BE2C (cell line): Measurements from ENCODE around the gene EML6. TPM values are rescaled to one million over a fixed set of nuclear protein-coding genes. Genes with fewer than 3 reads are reported as not detected.

Experiments
- DNase-seq: peaks from one replicate; pipeline ENCODE4 v3.0.0-alpha.2; 2020
- H3K27me3 ChIP-seq: fragments of 250-450 bp; sonication (Bioruptor Pico); 2 replicates; pipeline ENCODE4 v1.5.1; 2020; ENCODE audit warnings: mild to moderate bottlenecking
- H3K36me3 ChIP-seq: fragments of 250-450 bp; sonication (Bioruptor Pico); 2 replicates; pipeline ENCODE4 v1.5.1; 2020; ENCODE audit warnings: mild to moderate bottlenecking
- H3K4me1 ChIP-seq: fragments of 250-450 bp; sonication (Bioruptor Pico); 2 replicates; pipeline ENCODE4 v1.5.1; 2020
- H3K4me3 ChIP-seq: 2 replicates; pipeline ENCODE4 v1.5.1; 2011; ENCODE audit warnings: low read depth, low read length
- H3K9me3 ChIP-seq: fragments of 250-450 bp; sonication (Bioruptor Pico); 2 replicates; pipeline ENCODE4 v1.5.1; 2020
- CTCF ChIP-seq: IDR thresholded peaks from 2 replicates; pipeline ENCODE4 v1.5.1; 2012; ENCODE audit warnings: mild to moderate bottlenecking, low read depth, low read length
- polyA plus RNA-seq: library from polyadenylated mRNA; unstranded; fragments of >200 nt; gene quantifications from one replicate; pipeline ENCODE4 v1.2.1, GENCODE V29; 2012; ENCODE audit warnings: low read depth, missing spikeins; ENCODE audit not compliant: insufficient read length, insufficient read depth

EML6 gene
- polyA plus RNA-seq, result 56.5 TPM

DNA sequence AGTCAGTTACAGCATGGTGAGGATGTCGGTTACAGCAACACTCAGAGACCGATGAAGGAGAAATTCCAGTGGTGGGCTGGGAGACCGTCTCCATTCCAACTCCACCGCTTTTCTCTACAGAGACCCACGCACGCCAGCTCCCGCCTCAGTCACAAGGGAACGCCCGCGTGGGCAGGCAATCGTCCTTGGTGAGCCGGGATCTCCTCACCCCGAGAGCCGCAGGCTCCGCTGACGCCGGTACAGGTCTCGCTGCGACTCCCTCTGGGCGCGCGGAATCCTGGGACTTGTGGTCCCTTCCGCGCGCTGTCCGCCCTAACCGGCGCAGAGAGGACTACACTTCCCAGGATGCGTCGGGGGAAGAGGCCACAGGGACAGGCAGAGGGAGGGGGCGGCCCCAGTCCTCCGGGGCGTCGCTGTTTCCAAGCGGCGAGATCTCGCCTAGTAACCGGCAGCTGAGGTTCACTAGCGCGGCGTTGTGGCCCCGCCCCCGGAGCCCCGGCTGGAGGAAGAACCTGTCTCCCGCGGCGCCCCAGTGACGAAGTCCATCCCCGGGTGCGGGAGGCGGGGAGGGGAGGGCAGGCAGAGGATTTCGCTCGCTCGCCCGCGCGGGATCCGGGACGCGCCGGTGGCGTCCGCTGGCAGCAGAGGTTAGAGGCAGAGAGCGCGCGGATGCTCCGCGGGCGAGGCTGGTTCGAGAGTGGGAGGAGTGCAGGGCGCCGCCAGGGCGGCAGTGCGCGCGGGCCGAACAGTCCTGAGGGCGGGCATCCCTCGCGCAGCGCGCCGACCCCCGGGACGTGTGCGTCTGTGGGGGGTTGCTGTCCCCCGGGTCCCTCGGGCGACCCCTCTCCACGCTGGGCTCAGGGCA, at the start of gene EML6:
Gene EML6 (plus strand): TSS at position 532 of the 865 bp plus-strand sequence. CDS start 1,400 bp downstream, outside the sequence.
- H3K27me3 ChIP-seq, result no peaks in the 10 kb centered on the region

DNA sequence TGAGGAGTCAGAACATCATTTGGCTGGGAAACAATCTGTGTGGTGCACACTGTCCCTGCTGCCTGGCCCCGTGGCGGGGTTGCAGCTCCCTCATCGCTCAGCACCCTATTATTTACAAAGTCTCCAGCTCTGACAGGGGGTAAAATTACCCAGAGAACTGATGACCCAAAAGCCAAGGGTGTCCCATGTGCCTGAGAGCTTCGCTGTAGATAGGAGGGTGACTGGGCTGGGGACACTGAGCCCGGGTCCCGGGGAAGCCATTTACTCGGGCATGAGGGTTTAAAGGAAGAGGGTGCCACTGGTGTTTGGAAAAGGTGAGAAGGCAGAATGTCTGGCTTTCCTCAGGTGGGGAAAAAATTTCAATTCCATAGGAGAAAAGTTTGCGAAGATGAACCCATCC, 48.2 kb upstream of the EML6 start:
- Histone ChIP-seq H3K36me3 (no peaks in the 10 kb centered on the region; the same call in 1 of the 2 replicates), H3K4me1 (no peaks in the 10 kb centered on the region), H3K27me3 (no peaks in the 10 kb centered on the region), H3K9me3 (no peaks in the 10 kb centered on the region), H3K4me3 (no peak overlapping the region)
- no peak for DNase-seq
- no peak for TF ChIP-seq CTCF

More for the DNA sequence above, at the start of gene EML6:
- H3K36me3 ChIP-seq, result no peaks in the 10 kb centered on the region; the same call in 1 of the 2 replicates
- H3K9me3 ChIP-seq, result no peaks in the 10 kb centered on the region
- H3K4me1 ChIP-seq, result no peaks in the 10 kb centered on the region; the same call in 1 of the 2 replicates
- H3K4me3 ChIP-seq, result peak within 1 kb of the TSS; percentile 76
- TF ChIP-seq CTCF, result no peak
- peak; percentile 96 for DNase-seq

DNA sequence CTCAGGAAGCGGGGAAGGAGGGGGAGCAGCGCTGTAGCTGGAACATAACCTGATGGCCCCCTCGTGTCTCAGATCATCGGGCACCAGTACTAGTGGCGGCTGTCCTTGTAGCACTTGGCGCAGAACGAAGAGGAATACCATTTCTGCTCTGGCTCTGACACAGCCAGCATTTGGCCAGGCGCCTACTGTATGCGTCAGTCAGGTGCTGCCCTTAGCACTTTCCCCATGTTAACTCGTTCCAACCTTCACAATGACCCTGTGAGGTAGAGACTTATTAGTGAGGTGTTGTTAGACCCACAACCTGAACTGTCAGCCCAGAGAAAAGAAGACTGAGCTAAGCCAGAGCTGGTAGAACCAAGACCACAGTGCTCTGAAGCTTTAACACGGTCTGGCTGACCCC, 47.7 kb upstream of the EML6 start:
- no peak for TF ChIP-seq CTCF
- Histone ChIP-seq H3K36me3 (no peaks in the 10 kb centered on the region; the same call in 1 of the 2 replicates), H3K27me3 (no peaks in the 10 kb centered on the region), H3K4me1 (no peaks in the 10 kb centered on the region), H3K9me3 (no peaks in the 10 kb centered on the region), H3K4me3 (no peak overlapping the region)
- DNase-seq, result no peak

- Histone ChIP-seq H3K4me3 (no peak overlapping the region), H3K9me3 (no peaks in the 10 kb centered on the region), H3K36me3 (no peaks in the 10 kb centered on the region), H3K4me1 (no peaks in the 10 kb centered on the region), H3K27me3 (no peaks in the 10 kb centered on the region)
- no peak for DNase-seq
- no peak for TF ChIP-seq CTCF
These were observed 46.8 kb upstream of the EML6 start for GRCh38 chr2:54676656-54677055.

DNA sequence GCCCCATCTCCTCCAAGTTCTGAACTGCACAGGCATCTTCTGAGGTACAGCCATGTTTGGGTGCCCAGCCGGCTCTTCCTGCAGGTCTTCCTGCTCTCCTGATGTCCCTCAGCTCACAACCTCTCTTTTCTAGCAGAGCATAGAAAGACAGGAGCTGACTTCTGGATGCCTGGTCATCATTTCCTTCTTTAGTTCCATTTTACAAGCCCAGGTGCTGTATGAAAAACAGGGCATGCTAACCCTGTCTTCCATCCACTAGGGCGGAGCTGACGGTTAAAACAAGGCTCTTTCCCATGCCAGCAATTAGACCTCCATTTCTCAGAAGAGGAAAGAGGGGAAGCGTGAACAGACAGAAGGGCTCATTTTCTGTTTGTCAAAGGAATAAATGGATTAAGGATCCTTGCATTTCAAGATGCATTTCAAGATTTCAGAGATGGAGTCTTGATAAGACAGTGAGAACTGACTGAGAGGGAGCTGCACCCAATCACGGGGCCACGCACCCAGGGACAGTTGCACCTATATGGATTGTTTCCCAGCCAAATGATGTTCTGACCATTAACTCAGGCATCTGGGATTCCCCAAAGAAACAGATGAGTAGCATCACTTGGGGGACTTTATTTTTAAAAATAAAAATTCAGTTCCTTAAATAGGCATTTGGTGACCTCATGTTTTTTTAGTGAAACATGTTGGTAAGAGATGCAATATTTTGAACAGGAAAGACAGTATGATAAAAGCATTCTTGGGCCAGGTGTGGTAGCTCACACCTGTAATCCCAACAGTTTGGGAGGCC, 45.8 kb upstream of the EML6 start:
- Histone ChIP-seq H3K4me1 (no peaks in the 10 kb centered on the region), H3K9me3 (no peaks in the 10 kb centered on the region), H3K36me3 (no peaks in the 10 kb centered on the region), H3K27me3 (no peaks in the 10 kb centered on the region), H3K4me3 (no peak overlapping the region)
- TF ChIP-seq CTCF, result no peak
- DNase-seq, result no peak
